GM10266 (cell line): ENCODE measurements around the gene DUSP12.
"Not testable (repeated sequence)": the region's sequence is repeated elsewhere in the genome, so short reads cannot be mapped to it uniquely, and the experiment has no call there.

Experiments
- DNase-seq: peaks from one replicate; pipeline ENCODE4 v3.0.0; 2012; ENCODE audit errors: extremely low spot score
- TF ChIP-seq, protein P1 (sequence below): IDR thresholded peaks from 2 replicates; pipeline ENCODE4 v1.5.1; 2012; ENCODE audit warnings: mild to moderate bottlenecking, low read depth; ENCODE audit not compliant: control insufficient read depth, insufficient read depth; ENCODE audit errors: missing control alignments

Gene DUSP12

GRCh38 chr1:161766102-161766981 lies 16.8 kb downstream of the DUSP12 start, which contains the start of gene ATF6:
Gene ATF6, plus strand, starts transcription at chr1:161766320. Its CDS starts 41 bp downstream, at chr1:161766361.
- TF ChIP-seq, protein P1, sequence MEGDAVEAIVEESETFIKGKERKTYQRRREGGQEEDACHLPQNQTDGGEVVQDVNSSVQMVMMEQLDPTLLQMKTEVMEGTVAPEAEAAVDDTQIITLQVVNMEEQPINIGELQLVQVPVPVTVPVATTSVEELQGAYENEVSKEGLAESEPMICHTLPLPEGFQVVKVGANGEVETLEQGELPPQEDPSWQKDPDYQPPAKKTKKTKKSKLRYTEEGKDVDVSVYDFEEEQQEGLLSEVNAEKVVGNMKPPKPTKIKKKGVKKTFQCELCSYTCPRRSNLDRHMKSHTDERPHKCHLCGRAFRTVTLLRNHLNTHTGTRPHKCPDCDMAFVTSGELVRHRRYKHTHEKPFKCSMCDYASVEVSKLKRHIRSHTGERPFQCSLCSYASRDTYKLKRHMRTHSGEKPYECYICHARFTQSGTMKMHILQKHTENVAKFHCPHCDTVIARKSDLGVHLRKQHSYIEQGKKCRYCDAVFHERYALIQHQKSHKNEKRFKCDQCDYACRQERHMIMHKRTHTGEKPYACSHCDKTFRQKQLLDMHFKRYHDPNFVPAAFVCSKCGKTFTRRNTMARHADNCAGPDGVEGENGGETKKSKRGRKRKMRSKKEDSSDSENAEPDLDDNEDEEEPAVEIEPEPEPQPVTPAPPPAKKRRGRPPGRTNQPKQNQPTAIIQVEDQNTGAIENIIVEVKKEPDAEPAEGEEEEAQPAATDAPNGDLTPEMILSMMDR, result no peak
- peak; percentile 70 for DNase-seq

- no peak for DNase-seq
- TF ChIP-seq, protein P1, result no peak
Observed at GRCh38 chr1:161768461-161768860, 18.9 kb downstream of the DUSP12 start.

- DNase-seq, result no peak
- TF ChIP-seq, protein P1, result no peak
Observed at GRCh38 chr1:161768986-161769672, 19.5 kb downstream of the DUSP12 start.

DNA sequence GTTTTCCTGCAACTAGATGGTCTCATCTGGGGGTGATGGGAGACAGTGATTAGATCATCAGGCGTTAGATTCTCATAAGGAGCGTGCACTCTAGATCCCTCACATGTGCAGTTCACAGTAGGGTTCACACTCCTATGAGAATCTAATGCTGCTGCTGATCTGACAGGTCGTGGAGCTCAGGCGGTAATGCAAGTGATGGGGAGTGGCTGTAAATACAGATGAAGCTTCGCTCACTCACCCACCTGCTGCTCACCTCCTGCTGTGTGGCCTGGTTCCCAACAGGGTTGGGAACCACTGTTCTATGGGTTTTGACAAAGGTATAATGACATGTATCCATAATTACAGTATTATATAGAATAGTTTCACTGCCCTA lies 20.1 kb downstream of the DUSP12 start:
- not testable (repeated sequence) for DNase-seq

DNA sequence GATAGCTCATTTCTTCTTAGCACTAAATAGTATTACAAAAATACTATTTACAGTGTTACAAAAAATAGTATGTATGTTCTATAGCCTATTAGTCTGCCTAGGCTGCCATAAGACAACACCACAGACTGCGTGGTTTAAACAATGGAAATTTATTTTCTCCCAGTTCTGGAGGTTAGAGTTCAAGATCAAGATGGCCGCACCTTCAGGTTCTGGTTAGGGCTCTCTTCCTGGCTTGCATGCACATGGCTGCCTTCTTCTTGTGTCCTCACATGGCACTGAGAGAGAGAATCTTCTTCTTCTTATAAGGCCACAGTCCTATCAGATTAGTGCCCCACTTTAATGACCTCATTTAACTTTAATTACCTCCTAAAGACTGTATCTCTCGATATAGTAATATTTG lies 20.7 kb downstream of the DUSP12 start:
- no peak for DNase-seq
- TF ChIP-seq, protein P1, result no peak

GRCh38 chr1:161771161-161771560 lies 21.6 kb downstream of the DUSP12 start:
- TF ChIP-seq, protein P1, result no peak
- DNase-seq, result no peak

DNA sequence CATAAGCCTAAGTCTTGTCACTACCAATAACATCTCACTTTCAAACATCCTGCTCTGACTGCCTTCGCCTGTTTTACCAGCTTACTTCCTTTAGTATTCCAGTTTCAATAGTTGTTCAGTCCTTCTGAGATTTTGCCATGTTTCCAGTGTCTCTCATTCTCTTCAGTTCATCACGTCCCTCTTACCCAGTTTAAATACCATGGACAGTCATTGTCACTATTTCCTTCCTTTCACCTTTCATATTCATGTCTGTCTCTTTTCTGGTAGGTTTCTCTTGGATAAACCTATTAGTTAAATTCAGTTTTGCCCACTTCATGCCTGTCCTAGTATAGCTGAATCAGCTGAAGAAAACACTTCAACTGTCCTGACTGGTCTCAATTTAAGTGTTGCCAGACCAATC lies 22.4 kb downstream of the DUSP12 start:
- TF ChIP-seq, protein P1, result no peak
- no peak for DNase-seq
